Measurements from ENCODE around the gene BAIAP2L1.

GRCh38 chr7:98288064-98288823 is 112.6 kb downstream of the BAIAP2L1 start:
- no peak for TF ChIP-seq CTCF (conservative IDR thresholded peaks at IDR 0.05)
- no peak for TF ChIP-seq ZFX (IDR thresholded peaks at IDR 0.05)

Measured in C4-2B (cell line).